Stimulated activated naive CD8-positive, alpha-beta T cell treated with anti-CD3 and anti-CD28 coated beads, Interleukin-15, amount 100 ng/mL, for 72 hours (primary cell): ENCODE data around the gene GTPBP4.

Source experiments
- ATAC-seq: fragments of 150-1000 bp; cut with Tn5 transposase; 2 replicates; pipeline ENCODE4 v1.10.0; 2021; ENCODE audit warnings: mild to moderate bottlenecking, moderate library complexity
- DNase-seq, 2 donors: peaks; one replicate each; pipeline ENCODE4 v3.0.0; 2021 to 2022
- H3K27ac Mint-ChIP-seq, 2 donors: one replicate each; pipeline ENCODE4 v1.8.0; 2022; ENCODE audit warnings: mild to moderate bottlenecking in 2 of 2, mixed read lengths in 2 of 2, moderate library complexity in 2 of 2
- H3K27me3 Mint-ChIP-seq: one replicate; pipeline ENCODE4 v1.8.0; 2022; ENCODE audit warnings: mixed read lengths
- H3K4me1 Mint-ChIP-seq: one replicate; pipeline ENCODE4 v1.8.0; 2022; ENCODE audit warnings: mild to moderate bottlenecking, mixed read lengths
- H3K4me3 Mint-ChIP-seq, 2 donors: one replicate each; pipeline ENCODE4 v1.8.0; 2022; ENCODE audit warnings: mild to moderate bottlenecking in 2 of 2, mixed read lengths in 2 of 2, moderate library complexity in 1 of 2
- H3K9me3 Mint-ChIP-seq, 2 donors: one replicate each; pipeline ENCODE4 v1.8.0; 2022; ENCODE audit warnings: mixed read lengths in 2 of 2

Gene GTPBP4

DNA sequence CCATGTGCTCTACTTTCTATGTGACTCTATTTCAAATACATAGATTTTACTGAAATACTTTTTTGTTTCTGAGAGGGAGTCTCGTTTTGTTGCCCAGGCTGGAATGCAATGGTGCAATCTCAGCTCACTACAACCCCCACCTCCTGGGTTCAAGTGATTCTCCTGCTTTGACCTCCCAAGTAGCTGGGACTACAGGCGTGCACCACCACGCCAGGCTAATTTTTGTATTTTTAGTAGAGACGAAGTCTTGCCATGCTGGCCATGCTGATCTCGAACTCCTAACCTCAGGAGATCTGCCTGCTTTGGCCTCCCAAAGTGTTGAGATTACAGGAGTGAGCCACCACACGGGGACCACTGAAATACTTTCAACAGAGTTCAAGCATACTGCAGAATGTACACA is 57.2 kb downstream of the GTPBP4 start:
- Mint-ChIP-seq H3K27ac (peak overlapping the region; percentile 49 to 84), H3K27me3 (no peaks in the 10 kb centered on the region), H3K4me1 (peaks cover 46% of the 10 kb centered on the region), H3K9me3 (no peaks in the 10 kb centered on the region), H3K4me3 (peak overlapping the region; percentile 70 to 80)
- DNase-seq: no peak
- no peak for ATAC-seq

GRCh38 chr10:1047937-1048336 is 59.7 kb downstream of the GTPBP4 start:
- peaks cover 71% of the 10 kb centered on the region for H3K4me1 Mint-ChIP-seq

DNA sequence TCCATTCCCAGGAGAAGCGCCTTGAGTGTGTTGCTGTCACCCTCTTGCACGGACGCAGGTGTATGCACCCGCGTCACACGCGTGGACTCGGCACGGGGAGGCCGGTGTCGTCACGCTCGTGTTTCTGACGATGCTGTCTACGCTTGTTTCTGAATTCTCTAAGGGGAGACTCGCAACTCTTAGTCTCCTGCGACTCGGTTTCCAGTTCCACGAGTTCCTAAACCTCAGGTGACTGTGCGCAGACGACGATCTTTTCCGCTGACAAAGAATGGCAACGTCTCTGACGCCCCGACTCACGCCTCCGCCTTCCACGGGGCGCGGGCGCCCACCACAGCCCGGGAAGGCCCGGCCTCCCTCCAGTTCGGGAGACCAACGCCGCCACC is 60.1 kb downstream of the GTPBP4 start:
- ATAC-seq (peak; percentile 35), DNase-seq (no peak)
- H3K27ac Mint-ChIP-seq: peak overlapping the region; percentile 96 to 98
- no peaks in the 10 kb centered on the region for H3K9me3 Mint-ChIP-seq
- no peaks in the 10 kb centered on the region for H3K27me3 Mint-ChIP-seq
- peaks cover 71% of the 10 kb centered on the region for H3K4me1 Mint-ChIP-seq
- H3K4me3 Mint-ChIP-seq: peak overlapping the region; percentile 96

More at GRCh38 chr10:1047937-1048336, 59.7 kb downstream of the GTPBP4 start:
- H3K9me3 Mint-ChIP-seq: no peaks in the 10 kb centered on the region
- ATAC-seq (no peak), DNase-seq (peak in 1 of 2 donors; percentile 21)
- H3K4me3 Mint-ChIP-seq: peak overlapping the region; percentile 96
- H3K27me3 Mint-ChIP-seq: no peaks in the 10 kb centered on the region
- peak overlapping the region; percentile 96 to 98 for H3K27ac Mint-ChIP-seq

- H3K9me3 Mint-ChIP-seq: no peaks in the 10 kb centered on the region
- H3K27me3 Mint-ChIP-seq: no peaks in the 10 kb centered on the region
- H3K27ac Mint-ChIP-seq: peak within 1 kb of the TSS; percentile 96 to 98
- DNase-seq (peak; percentile 98), ATAC-seq (peak; percentile 91)
- peak within 1 kb of the TSS; percentile 96 for H3K4me3 Mint-ChIP-seq
- peaks cover 71% of the 10 kb centered on the region for H3K4me1 Mint-ChIP-seq
Measured at GRCh38 chr10:1048732-1049424, 60.6 kb downstream of the GTPBP4 start, which contains the start of gene IDI1. Gene IDI1, minus strand, starts transcription at chr10:1049119. Its CDS starts 116 bp downstream, at chr10:1049003.

DNA sequence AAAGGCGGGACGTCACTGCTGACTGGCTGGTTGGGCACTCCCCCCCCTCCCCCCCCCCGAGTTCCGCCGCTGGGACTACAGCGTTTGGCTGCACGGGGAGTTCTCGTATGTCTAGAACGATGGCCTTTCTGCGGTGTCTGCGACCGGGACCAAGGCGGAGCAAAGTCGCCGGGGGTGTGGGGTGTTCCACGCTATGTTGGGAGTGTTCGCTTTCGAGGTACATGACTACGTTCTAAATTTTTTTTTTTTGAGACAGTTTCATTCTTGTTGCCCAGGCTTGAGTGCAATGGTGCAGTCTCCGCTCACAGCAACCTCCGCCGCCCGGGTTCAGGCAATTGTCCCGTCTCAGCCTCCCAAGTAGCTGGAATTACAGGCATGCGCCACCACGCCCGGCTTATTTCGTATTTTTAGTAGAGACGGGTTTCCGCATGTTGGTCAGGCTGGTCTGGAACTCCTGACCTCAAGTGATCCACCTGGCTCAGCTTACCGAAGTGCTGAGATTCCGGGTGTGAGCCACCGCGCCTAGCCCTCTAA is 61.3 kb downstream of the GTPBP4 start:
- H3K9me3 Mint-ChIP-seq: no peaks in the 10 kb centered on the region

DNA sequence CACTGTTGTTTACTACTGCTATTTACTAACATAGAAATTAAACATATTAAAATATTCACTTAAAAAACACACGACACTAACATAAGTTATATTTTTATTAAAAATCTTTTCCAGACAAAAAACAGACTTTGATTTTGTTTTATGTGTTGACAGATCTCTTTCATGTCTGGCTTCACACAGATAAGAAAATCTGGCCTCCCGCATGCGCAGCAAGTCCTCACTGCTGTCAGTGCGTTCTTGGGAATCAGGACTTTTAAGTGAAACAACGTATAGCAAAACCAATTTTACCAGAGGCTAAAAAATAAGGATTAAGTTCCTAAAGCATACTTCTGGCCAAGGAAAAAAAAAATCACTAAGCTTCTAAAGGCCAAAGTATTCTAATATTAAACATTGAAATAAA is 61.9 kb downstream of the GTPBP4 start:
- Mint-ChIP-seq H3K9me3 (no peaks in the 10 kb centered on the region), H3K4me1 (peaks cover 71% of the 10 kb centered on the region), H3K27me3 (no peaks in the 10 kb centered on the region), H3K4me3 (peak overlapping the region; percentile 96), H3K27ac (peak overlapping the region in 1 of 2 donors; percentile 96)
- no peak for DNase-seq
- no peak for ATAC-seq

More for the DNA sequence above, 61.3 kb downstream of the GTPBP4 start:
- peak overlapping the region; percentile 96 for H3K4me3 Mint-ChIP-seq
- H3K27me3 Mint-ChIP-seq: no peaks in the 10 kb centered on the region
- H3K4me1 Mint-ChIP-seq: peaks cover 71% of the 10 kb centered on the region
- ATAC-seq (peak; percentile 0), DNase-seq (no peak)
- peak overlapping the region; percentile 96 to 98 for H3K27ac Mint-ChIP-seq

DNA sequence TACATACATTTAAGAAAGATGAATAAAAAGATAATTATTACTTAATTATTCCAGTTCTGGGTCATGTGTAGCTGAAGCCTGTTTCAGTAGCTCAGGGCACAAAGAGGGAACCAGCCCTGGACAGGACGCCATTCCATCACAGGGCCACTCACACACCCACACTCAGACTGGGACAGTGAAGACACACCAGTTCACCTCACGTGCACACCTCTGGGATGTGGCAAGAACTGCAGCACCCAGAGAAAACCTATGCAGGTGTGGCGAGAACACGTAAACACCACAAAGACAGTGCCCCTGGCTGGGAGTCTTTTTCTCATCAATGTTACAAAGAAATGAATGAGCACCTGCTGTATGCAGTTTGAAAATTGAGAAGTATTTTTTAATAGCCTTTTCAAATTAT is 62.3 kb downstream of the GTPBP4 start:
- no peaks in the 10 kb centered on the region for H3K9me3 Mint-ChIP-seq
- H3K27ac Mint-ChIP-seq: no peak overlapping the region
- no peaks in the 10 kb centered on the region for H3K27me3 Mint-ChIP-seq
- DNase-seq: peak; percentile 22 to 54
- H3K4me1 Mint-ChIP-seq: peaks cover 71% of the 10 kb centered on the region
- H3K4me3 Mint-ChIP-seq: peak overlapping the region; percentile 51 to 96
- ATAC-seq: no peak

GRCh38 chr10:1054684-1055083 is 66.5 kb downstream of the GTPBP4 start:
- DNase-seq (no peak), ATAC-seq (no peak)
- Mint-ChIP-seq H3K4me1 (peaks cover 80% of the 10 kb centered on the region), H3K4me3 (peak overlapping the region; percentile 97 to 98), H3K9me3 (no peaks in the 10 kb centered on the region), H3K27me3 (no peaks in the 10 kb centered on the region), H3K27ac (no peak overlapping the region)

GRCh38 chr10:1056326-1057105 is 68.3 kb downstream of the GTPBP4 start, which contains the start of gene WDR37:
Gene WDR37, plus strand, starts transcription at chr10:1056385. Its CDS starts 15,771 bp downstream, at chr10:1072156.
- no peaks in the 10 kb centered on the region for H3K27me3 Mint-ChIP-seq
- H3K4me3 Mint-ChIP-seq: peak within 1 kb of the TSS; percentile 97 to 98
- ATAC-seq: peak; percentile 98
- no peaks in the 10 kb centered on the region for H3K9me3 Mint-ChIP-seq
- H3K27ac Mint-ChIP-seq: peak within 1 kb of the TSS; percentile 96 to 98
- DNase-seq: peak; percentile 86 to 87
- peaks cover 84% of the 10 kb centered on the region for H3K4me1 Mint-ChIP-seq

- peak; percentile 48 for ATAC-seq
- DNase-seq: no peak
Measured at GRCh38 chr10:1057106-1057657, 68.9 kb downstream of the GTPBP4 start.

GRCh38 chr10:1058017-1058416 is 69.8 kb downstream of the GTPBP4 start:
- ATAC-seq: no peak

More at GRCh38 chr10:1057106-1057657, 68.9 kb downstream of the GTPBP4 start:
- Mint-ChIP-seq H3K27me3 (no peaks in the 10 kb centered on the region), H3K4me1 (peaks cover 84% of the 10 kb centered on the region), H3K4me3 (peak overlapping the region; percentile 97 to 98), H3K9me3 (no peaks in the 10 kb centered on the region), H3K27ac (peak overlapping the region; percentile 94 to 96)

DNA sequence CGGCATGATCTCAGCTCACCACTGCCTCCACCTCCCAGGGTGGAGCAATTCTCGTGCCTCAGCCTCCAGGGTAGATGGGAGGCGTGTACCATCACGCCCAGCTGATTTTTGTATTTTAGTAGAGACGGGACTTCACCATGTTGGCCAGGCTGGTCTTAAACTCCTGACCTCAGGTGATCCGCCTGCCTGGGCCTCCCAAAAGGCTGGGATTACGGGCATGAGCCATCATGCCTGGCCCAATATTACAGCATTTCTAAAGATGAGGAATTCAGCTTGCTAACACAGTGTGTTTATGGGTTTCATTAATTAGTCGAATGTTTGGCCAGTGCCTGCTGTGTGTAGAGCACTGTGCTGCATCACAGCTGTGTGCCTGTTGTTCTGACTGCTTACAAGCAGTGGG is 71.7 kb downstream of the GTPBP4 start:
- Mint-ChIP-seq H3K27ac (peak overlapping the region in 1 of 2 donors; percentile 59), H3K27me3 (no peaks in the 10 kb centered on the region), H3K9me3 (no peaks in the 10 kb centered on the region), H3K4me1 (peaks cover 84% of the 10 kb centered on the region), H3K4me3 (no peak overlapping the region)
- DNase-seq (no peak), ATAC-seq (no peak)

More at GRCh38 chr10:1058017-1058416, 69.8 kb downstream of the GTPBP4 start:
- H3K4me1 Mint-ChIP-seq: peaks cover 84% of the 10 kb centered on the region
- peak overlapping the region; percentile 3 to 63 for H3K27ac Mint-ChIP-seq
- DNase-seq: no peak
- H3K4me3 Mint-ChIP-seq: peak overlapping the region; percentile 97 to 98
- H3K27me3 Mint-ChIP-seq: no peaks in the 10 kb centered on the region
- H3K9me3 Mint-ChIP-seq: no peaks in the 10 kb centered on the region

DNA sequence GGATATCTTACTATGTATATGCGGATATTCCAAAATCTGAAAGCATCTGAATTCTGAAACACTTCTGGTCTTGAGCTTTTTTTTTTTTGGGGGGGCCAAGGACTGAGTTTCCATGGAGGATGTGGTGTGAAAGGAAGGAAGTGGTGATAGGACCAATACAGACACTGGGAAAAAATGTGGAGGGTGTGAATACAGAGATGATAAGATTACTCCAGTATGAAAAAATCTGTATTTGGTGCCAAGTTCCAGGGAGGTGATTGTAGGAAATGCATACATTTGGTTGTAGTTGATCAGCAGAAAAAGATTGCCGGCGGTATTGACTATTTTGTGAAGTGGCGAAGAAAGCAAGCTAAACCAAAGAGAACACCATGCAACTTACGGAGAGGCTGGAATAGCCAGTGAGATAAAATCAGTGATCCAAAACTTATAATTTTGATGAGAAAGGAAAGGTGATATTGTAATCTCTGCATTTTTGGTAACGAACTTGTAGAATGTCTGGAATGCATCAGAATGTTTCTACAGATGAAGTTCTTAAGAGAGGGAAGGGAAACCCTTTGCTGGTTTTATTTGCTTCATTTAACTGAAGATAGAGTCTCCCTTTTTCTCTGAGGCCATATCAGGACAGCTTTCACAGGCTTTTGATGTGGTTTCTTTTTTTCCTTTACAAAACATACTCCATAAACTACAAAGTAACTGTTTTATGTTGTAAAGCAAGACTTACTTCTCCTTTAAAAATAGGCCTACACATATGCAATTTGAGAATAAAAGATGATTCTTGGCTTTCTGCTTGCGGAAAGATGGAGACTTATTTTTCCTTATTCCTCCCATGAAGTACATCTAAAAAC is 73.9 kb downstream of the GTPBP4 start:
- H3K27ac Mint-ChIP-seq: peak overlapping the region; percentile 64 to 92
- H3K4me1 Mint-ChIP-seq: peaks cover 90% of the 10 kb centered on the region
- no peaks in the 10 kb centered on the region for H3K27me3 Mint-ChIP-seq
- H3K9me3 Mint-ChIP-seq: no peaks in the 10 kb centered on the region
- no peak for DNase-seq
- peak overlapping the region; percentile 81 to 82 for H3K4me3 Mint-ChIP-seq
- no peak for ATAC-seq

- ATAC-seq (peak; percentile 76), DNase-seq (no peak)
- H3K4me3 Mint-ChIP-seq: peak overlapping the region; percentile 81 to 82
- H3K27ac Mint-ChIP-seq: peak overlapping the region in 1 of 2 donors; percentile 92
- peaks cover 90% of the 10 kb centered on the region for H3K4me1 Mint-ChIP-seq
- no peaks in the 10 kb centered on the region for H3K9me3 Mint-ChIP-seq
- H3K27me3 Mint-ChIP-seq: no peaks in the 10 kb centered on the region
Measured at GRCh38 chr10:1063232-1063865, 75.1 kb downstream of the GTPBP4 start.
